H9 (cell line): Measurements from ENCODE around the gene FMN1. TPM values are rescaled to one million over a fixed set of nuclear protein-coding genes. Genes with fewer than 3 reads are reported as not detected.

Source experiments
- DNase-seq: peaks from one replicate; pipeline ENCODE4 v3.0.0-alpha.2; 2017
- H2AFZ ChIP-seq: one replicate; pipeline ENCODE4 v1.6.1; 2013; ENCODE audit warnings: mild to moderate bottlenecking, low read length, control low read depth, moderate library complexity
- H2AK5ac ChIP-seq: 2 replicates; pipeline ENCODE4 v1.6.1; 2013; ENCODE audit warnings: low read length, control low read depth, mixed read lengths; ENCODE audit not compliant: insufficient read length
- H2BK120ac ChIP-seq: one replicate; pipeline ENCODE4 v1.6.1; 2013; ENCODE audit warnings: low read depth, mild to moderate bottlenecking, low read length, control low read depth, inconsistent platforms; ENCODE audit not compliant: poor library complexity, severe bottlenecking
- H2BK12ac ChIP-seq: 2 replicates; pipeline ENCODE4 v1.6.1; 2013; ENCODE audit warnings: low read length, control low read depth, mixed read lengths, low read depth; ENCODE audit not compliant: insufficient read length
- H2BK15ac ChIP-seq: 2 replicates; pipeline ENCODE4 v1.6.1; 2013; ENCODE audit warnings: low read depth, low read length, control low read depth
- H2BK20ac ChIP-seq: one replicate; pipeline ENCODE4 v1.6.1; 2013; ENCODE audit warnings: low read depth, mild to moderate bottlenecking, low read length, control low read depth, inconsistent platforms; ENCODE audit not compliant: poor library complexity, severe bottlenecking
- H2BK5ac ChIP-seq: 2 replicates; pipeline ENCODE4 v1.6.1; 2013; ENCODE audit warnings: low read length, control low read depth, mixed read lengths; ENCODE audit not compliant: insufficient read length
- H3K14ac ChIP-seq: 2 replicates; pipeline ENCODE4 v1.6.1; 2013; ENCODE audit warnings: low read length, control low read depth; ENCODE audit not compliant: insufficient read depth
- H3K18ac ChIP-seq: 2 replicates; pipeline ENCODE4 v1.6.1; 2013; ENCODE audit warnings: low read depth, mild to moderate bottlenecking, mixed read lengths, low read length, control low read depth; ENCODE audit not compliant: insufficient read length
- H3K23ac ChIP-seq: 2 replicates; pipeline ENCODE4 v1.6.1; 2013; ENCODE audit warnings: low read length, control low read depth, mixed read lengths, low read depth; ENCODE audit not compliant: insufficient read length
- H3K23me2 ChIP-seq: 2 replicates; pipeline ENCODE4 v1.6.1; 2013; ENCODE audit warnings: low read depth, mild to moderate bottlenecking, mixed read lengths, low read length, control low read depth; ENCODE audit not compliant: insufficient read length, poor library complexity, severe bottlenecking
- H3K27ac ChIP-seq: 2 replicates; pipeline ENCODE4 v1.5.1; 2013; ENCODE audit warnings: low read length, control low read depth, mixed read lengths, low read depth; ENCODE audit not compliant: insufficient read length
- H3K27me3 ChIP-seq: 2 replicates; pipeline ENCODE4 v1.6.1; 2013; ENCODE audit warnings: low read length, control low read depth, inconsistent platforms; ENCODE audit not compliant: insufficient read depth
- H3K4ac ChIP-seq: 2 replicates; pipeline ENCODE4 v1.6.1; 2013; ENCODE audit warnings: low read depth, mild to moderate bottlenecking, control low read depth, inconsistent platforms, low read length, moderate library complexity
- H3K4me1 ChIP-seq: 2 replicates; pipeline ENCODE4 v1.6.1; 2013; ENCODE audit warnings: low read length, control low read depth, inconsistent platforms; ENCODE audit not compliant: insufficient read depth
- H3K4me2 ChIP-seq: 2 replicates; pipeline ENCODE4 v1.6.1; 2013; ENCODE audit warnings: low read length, control low read depth, mixed read lengths; ENCODE audit not compliant: insufficient read length, insufficient read depth
- H3K56ac ChIP-seq: 2 replicates; pipeline ENCODE4 v1.6.1; 2013; ENCODE audit warnings: low read depth, mild to moderate bottlenecking, mixed read lengths, low read length, control low read depth; ENCODE audit not compliant: insufficient read length
- H3K79me1 ChIP-seq: 2 replicates; pipeline ENCODE4 v1.6.1; 2013; ENCODE audit warnings: low read depth, mild to moderate bottlenecking, moderate library complexity, low read length, control low read depth, inconsistent platforms; ENCODE audit not compliant: insufficient read depth, poor library complexity, severe bottlenecking
- H3K79me2 ChIP-seq: 2 replicates; pipeline ENCODE4 v1.6.1; 2013; ENCODE audit warnings: low read length, control low read depth, inconsistent platforms; ENCODE audit not compliant: insufficient read depth
- H3K9ac ChIP-seq: 2 replicates; pipeline ENCODE4 v1.6.1; 2013; ENCODE audit warnings: low read length, control low read depth, mixed read lengths; ENCODE audit not compliant: insufficient read length; ENCODE audit errors: extremely low read depth
- H3K9me3 ChIP-seq: one replicate; pipeline ENCODE4 v1.6.1; 2013; ENCODE audit warnings: low read depth, low read length, inconsistent platforms; ENCODE audit not compliant: control insufficient read depth
- H3T11ph ChIP-seq: one replicate; pipeline ENCODE4 v1.6.1; 2013; ENCODE audit warnings: mild to moderate bottlenecking, low read length, control low read depth, inconsistent platforms
- H4K20me1 ChIP-seq: one replicate; pipeline ENCODE4 v1.6.1; 2013; ENCODE audit not compliant: control insufficient read depth, insufficient read length, insufficient read depth
- H4K5ac ChIP-seq: 2 replicates; pipeline ENCODE4 v1.6.1; 2013; ENCODE audit warnings: low read depth, mild to moderate bottlenecking, mixed read lengths, low read length, control low read depth; ENCODE audit not compliant: insufficient read length
- H4K8ac ChIP-seq: replicated peaks from 2 replicates; pipeline ENCODE4 v1.6.1; 2013; ENCODE audit warnings: low read length, control low read depth, mixed read lengths, low read depth; ENCODE audit not compliant: insufficient read length
- H4K91ac ChIP-seq: 2 replicates; pipeline ENCODE4 v1.6.1; 2013; ENCODE audit warnings: low read depth, mild to moderate bottlenecking, moderate library complexity, mixed read lengths, low read length, control low read depth; ENCODE audit not compliant: insufficient read length
- H3K27ac Mint-ChIP-seq, 3 experiments: 2 replicates in 2 of 3; 3 replicates in 1 of 3; pipeline ENCODE4 v1.8.0; 2020 to 2021; ENCODE audit warnings: mixed read lengths in 3 of 3, mild to moderate bottlenecking in 1 of 3, moderate library complexity in 1 of 3
- H3K27me3 Mint-ChIP-seq: 2 replicates; pipeline ENCODE4 v1.8.0; 2021; ENCODE audit warnings: low read depth, mild to moderate bottlenecking, moderate library complexity, mixed read lengths
- H3K36me3 Mint-ChIP-seq, 3 experiments: 2 replicates in 2 of 3; 3 replicates in 1 of 3; pipeline ENCODE4 v1.8.0; 2020 to 2021; ENCODE audit warnings: low read depth in 3 of 3, mixed read lengths in 3 of 3; ENCODE audit not compliant: insufficient read depth in 1 of 3
- H3K4me1 Mint-ChIP-seq, 2 experiments: 2 replicates each; pipeline ENCODE4 v1.8.0; 2020; ENCODE audit warnings: mixed read lengths in 2 of 2
- H3K4me3 Mint-ChIP-seq, 2 experiments: 2 replicates in 1 of 2; 3 replicates in 1 of 2; pipeline ENCODE4 v1.8.0; 2020 to 2021; ENCODE audit warnings: mild to moderate bottlenecking in 2 of 2, mixed read lengths in 2 of 2, moderate library complexity in 1 of 2
- H3K9me3 Mint-ChIP-seq, 2 experiments: 2 replicates in 1 of 2; 3 replicates in 1 of 2; pipeline ENCODE4 v1.8.0; 2020; ENCODE audit warnings: mild to moderate bottlenecking in 2 of 2, mixed read lengths in 2 of 2, moderate library complexity in 1 of 2
- WGBS: extraction: QIAGEN DNeasy Blood & Tissue Kit; methylation state at CpG from one replicate; pipeline ENCODE4 v1.1.7; 2013; ENCODE audit warnings: missing lambda C conversion rate, low lambda C conversion rate, mixed read lengths; ENCODE audit not compliant: insufficient read length; ENCODE audit errors: extremely low coverage; 5-methylcytosine and 5-hydroxymethylcytosine counted together
- total RNA-seq: library from RNA; stranded (reverse); gene quantifications from 2 replicates; pipeline ENCODE4 v1.2.1, GENCODE V29; 2021
- TF ChIP-seq, protein P1 (sequence below): fragments of 200-600 bp; sonication (generic); conservative IDR thresholded peaks from 3 replicates; pipeline ENCODE4 v1.8.0; 2021; ENCODE audit warnings: antibody characterized with exemption, mild to moderate bottlenecking

FMN1 gene
- total RNA-seq, 1 experiment from 2014 or later, result 1.9 TPM

DNA sequence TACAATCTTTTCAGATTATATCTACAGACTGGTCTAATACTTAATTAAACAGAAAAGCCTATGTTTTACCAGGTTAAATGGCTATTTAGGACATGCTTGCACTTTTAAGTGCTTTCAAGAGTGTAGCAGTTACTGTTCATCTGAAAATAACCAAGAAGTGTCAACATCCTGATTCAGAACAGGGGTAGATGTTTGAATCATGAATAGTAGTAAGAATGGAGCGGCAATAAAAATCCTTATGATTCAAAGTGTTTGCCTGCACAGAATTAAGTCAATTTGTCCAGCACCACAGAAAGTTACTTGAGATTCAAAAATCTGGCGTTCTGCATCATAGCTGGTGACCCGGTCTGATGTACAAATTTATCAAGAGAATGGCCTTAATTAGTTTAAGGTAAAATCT lies 428.4 kb downstream of the FMN1 start:
- no peak overlapping the region for H3K14ac ChIP-seq

More for the DNA sequence above, 428.4 kb downstream of the FMN1 start:
- no peak overlapping the region for H2BK15ac ChIP-seq
- no peak overlapping the region for H3K27ac Mint-ChIP-seq
- H3K9me3 Mint-ChIP-seq, result peaks cover 0 to 2% of the 10 kb centered on the region in 2 experiments; a peak in 2 of 5 replicates
- H3K79me2 ChIP-seq, result no peaks in the 10 kb centered on the region
- no peak overlapping the region for H3K9ac ChIP-seq
- no peak overlapping the region for H3T11ph ChIP-seq
- no peak overlapping the region for H3K27ac ChIP-seq
- no peak overlapping the region for H3K4me3 Mint-ChIP-seq
- H3K23ac ChIP-seq, result no peak overlapping the region
- peaks cover 0 to 7% (median 0%) of the 10 kb centered on the region in 3 experiments; a peak in 2 of 7 replicates for H3K36me3 Mint-ChIP-seq
- H3K9me3 ChIP-seq, result no peaks in the 10 kb centered on the region
- H2BK12ac ChIP-seq, result no peak overlapping the region
- DNase-seq, result no peak
- TF ChIP-seq, protein P1, sequence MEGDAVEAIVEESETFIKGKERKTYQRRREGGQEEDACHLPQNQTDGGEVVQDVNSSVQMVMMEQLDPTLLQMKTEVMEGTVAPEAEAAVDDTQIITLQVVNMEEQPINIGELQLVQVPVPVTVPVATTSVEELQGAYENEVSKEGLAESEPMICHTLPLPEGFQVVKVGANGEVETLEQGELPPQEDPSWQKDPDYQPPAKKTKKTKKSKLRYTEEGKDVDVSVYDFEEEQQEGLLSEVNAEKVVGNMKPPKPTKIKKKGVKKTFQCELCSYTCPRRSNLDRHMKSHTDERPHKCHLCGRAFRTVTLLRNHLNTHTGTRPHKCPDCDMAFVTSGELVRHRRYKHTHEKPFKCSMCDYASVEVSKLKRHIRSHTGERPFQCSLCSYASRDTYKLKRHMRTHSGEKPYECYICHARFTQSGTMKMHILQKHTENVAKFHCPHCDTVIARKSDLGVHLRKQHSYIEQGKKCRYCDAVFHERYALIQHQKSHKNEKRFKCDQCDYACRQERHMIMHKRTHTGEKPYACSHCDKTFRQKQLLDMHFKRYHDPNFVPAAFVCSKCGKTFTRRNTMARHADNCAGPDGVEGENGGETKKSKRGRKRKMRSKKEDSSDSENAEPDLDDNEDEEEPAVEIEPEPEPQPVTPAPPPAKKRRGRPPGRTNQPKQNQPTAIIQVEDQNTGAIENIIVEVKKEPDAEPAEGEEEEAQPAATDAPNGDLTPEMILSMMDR, result no peak
- WGBS, result no CpG with 5 or more reads among the region's 3 CpGs
- H2BK5ac ChIP-seq, result no peak overlapping the region
- no peaks in the 10 kb centered on the region for H3K27me3 ChIP-seq
- no peak overlapping the region for H4K91ac ChIP-seq
- H2BK120ac ChIP-seq, result no peak overlapping the region
- H3K4me1 Mint-ChIP-seq, result no peaks in the 10 kb centered on the region
- no peaks in the 10 kb centered on the region for H3K79me1 ChIP-seq
- no peak overlapping the region for H3K4ac ChIP-seq
- no peak overlapping the region for H4K8ac ChIP-seq
- H3K56ac ChIP-seq, result no peak overlapping the region
- H4K5ac ChIP-seq, result no peak overlapping the region
- H3K23me2 ChIP-seq, result no peaks in the 10 kb centered on the region
- H3K4me2 ChIP-seq, result no peak overlapping the region
- no peaks in the 10 kb centered on the region for H4K20me1 ChIP-seq
- no peak overlapping the region for H2BK20ac ChIP-seq
- H2AK5ac ChIP-seq, result no peak overlapping the region
- H2AFZ ChIP-seq, result no peak overlapping the region
- H3K4me1 ChIP-seq, result no peaks in the 10 kb centered on the region
- no peaks in the 10 kb centered on the region for H3K27me3 Mint-ChIP-seq
- H3K18ac ChIP-seq, result no peak overlapping the region
